Endothelial cell of umbilical vein (primary cell): Measurements from ENCODE around the gene DIAPH2.

Experiments
- CTCF ChIP-seq, 2 donors: IDR thresholded peaks; 1 replicate in 1 of 2; 2 replicates in 1 of 2; pipeline ENCODE4 v1.5.1; 2011; ENCODE audit warnings: low read length in 2 of 2, mild to moderate bottlenecking in 2 of 2, moderate library complexity in 2 of 2, control low read depth in 1 of 2, inconsistent platforms in 1 of 2, low read depth in 1 of 2; ENCODE audit not compliant: insufficient read depth in 1 of 2; ENCODE audit errors: extremely low read depth in 1 of 2
- MYC ChIP-seq: IDR thresholded peaks from one replicate; pipeline ENCODE4 v1.6.1; 2011; ENCODE audit warnings: mild to moderate bottlenecking, low read depth, low read length
- POLR2A ChIP-seq: IDR thresholded peaks from 2 replicates; pipeline ENCODE4 v1.6.1; 2012; ENCODE audit warnings: low read depth, mild to moderate bottlenecking, control low read depth, low read length
- POLR2AphosphoS5 ChIP-seq: IDR thresholded peaks from 2 replicates; pipeline ENCODE4 v1.6.1; 2012; ENCODE audit warnings: low read depth, mild to moderate bottlenecking, control low read depth, low read length, moderate library complexity; ENCODE audit not compliant: insufficient read depth

- TF ChIP-seq POLR2AphosphoS5 (no peak), CTCF (IDR thresholded peaks at IDR 0.05; ENCODE audit: extremely low read depth in 1 of 2, insufficient read depth in 1 of 2, low read depth in 1 of 2, low read length in 2 of 2) (no peak), MYC (no peak), POLR2A (no peak)
Measured at GRCh38 chrX:96997196-96997595, 312.6 kb downstream of the DIAPH2 start.
